SH-SY5Y (cell line): ENCODE results near the gene MAN1A1.

ENCODE experiments used
- GATA2 ChIP-seq: IDR thresholded peaks from 2 replicates; pipeline ENCODE4 v1.6.1; 2011; ENCODE audit warnings: mild to moderate bottlenecking, low read depth, low read length
- GATA3 ChIP-seq: IDR thresholded peaks from 2 replicates; pipeline ENCODE4 v1.6.1; 2011; ENCODE audit warnings: low read depth, mild to moderate bottlenecking, low read length, moderate library complexity

- TF ChIP-seq GATA3: no peak
- no peak for TF ChIP-seq GATA2
Observed at GRCh38 chr6:119137194-119138072, 212.1 kb downstream of the MAN1A1 start.
